Stomach (tissue), 4 donors: ENCODE results near the gene OXA1L.

Experiments
- CTCF ChIP-seq, 7 experiments: fragments of 450-650 bp in 4 of 7; fragments of 200-600 bp in 3 of 7; sonication (generic) in 3 of 7; IDR thresholded peaks; one replicate each; pipeline ENCODE4 v1.5.1; 2016 to 2019; ENCODE audit warnings: antibody characterized with exemption in 7 of 7, control low read depth in 2 of 7, mild to moderate bottlenecking in 1 of 7
- EP300 ChIP-seq: sonication (generic); formaldehyde crosslinking; IDR thresholded peaks from one replicate; pipeline ENCODE4 v1.6.1; 2017; ENCODE audit warnings: antibody characterized with exemption
- POLR2AphosphoS5 ChIP-seq, 3 donors: sonication (generic); formaldehyde crosslinking; IDR thresholded peaks; one replicate each; pipeline ENCODE4 v1.6.1; 2016; ENCODE audit warnings: antibody characterized with exemption in 3 of 3

- TF ChIP-seq CTCF (IDR thresholded peaks at IDR 0.05) = no peak
- no peak for TF ChIP-seq EP300
- TF ChIP-seq POLR2AphosphoS5 (IDR thresholded peaks at IDR 0.05) = no peak
These were observed 26.5 kb upstream of the OXA1L start for GRCh38 chr14:22740020-22740419.
